ENCODE data around the gene OR10H3.

GRCh38 chr19:15737722-15738121 lies at the start of gene OR10H3:
- TF ChIP-seq CTCF (IDR thresholded peaks at IDR 0.05): no peak
- no peak for TF ChIP-seq POLR2AphosphoS5 (IDR thresholded peaks at IDR 0.05)
- no peak for TF ChIP-seq POLR2A (IDR thresholded peaks at IDR 0.05; ENCODE audit: low read depth)
- no peak for TF ChIP-seq EP300 (IDR thresholded peaks at IDR 0.05)

All from esophagus muscularis mucosa (tissue), 4 donors.